ENCODE measurements around the gene CCNYL1.

- TF ChIP-seq, protein P1, sequence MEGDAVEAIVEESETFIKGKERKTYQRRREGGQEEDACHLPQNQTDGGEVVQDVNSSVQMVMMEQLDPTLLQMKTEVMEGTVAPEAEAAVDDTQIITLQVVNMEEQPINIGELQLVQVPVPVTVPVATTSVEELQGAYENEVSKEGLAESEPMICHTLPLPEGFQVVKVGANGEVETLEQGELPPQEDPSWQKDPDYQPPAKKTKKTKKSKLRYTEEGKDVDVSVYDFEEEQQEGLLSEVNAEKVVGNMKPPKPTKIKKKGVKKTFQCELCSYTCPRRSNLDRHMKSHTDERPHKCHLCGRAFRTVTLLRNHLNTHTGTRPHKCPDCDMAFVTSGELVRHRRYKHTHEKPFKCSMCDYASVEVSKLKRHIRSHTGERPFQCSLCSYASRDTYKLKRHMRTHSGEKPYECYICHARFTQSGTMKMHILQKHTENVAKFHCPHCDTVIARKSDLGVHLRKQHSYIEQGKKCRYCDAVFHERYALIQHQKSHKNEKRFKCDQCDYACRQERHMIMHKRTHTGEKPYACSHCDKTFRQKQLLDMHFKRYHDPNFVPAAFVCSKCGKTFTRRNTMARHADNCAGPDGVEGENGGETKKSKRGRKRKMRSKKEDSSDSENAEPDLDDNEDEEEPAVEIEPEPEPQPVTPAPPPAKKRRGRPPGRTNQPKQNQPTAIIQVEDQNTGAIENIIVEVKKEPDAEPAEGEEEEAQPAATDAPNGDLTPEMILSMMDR (IDR thresholded peaks at IDR 0.05), result no peak
- TF ChIP-seq POLR2AphosphoS5 (IDR thresholded peaks at IDR 0.05) (peak in 2 of 3 donors; percentile 8 to 42), EP300 (IDR thresholded peaks at IDR 0.05; ENCODE audit: low read depth) (no peak), POLR2A (IDR thresholded peaks at IDR 0.05) (peak; percentile 42)
Measured at GRCh38 chr2:207768168-207768865, 56.9 kb downstream of the CCNYL1 start.

Measured in transverse colon (tissue), 4 donors.